Tibial nerve (tissue), 4 donors: ENCODE data around the gene DNAAF3.

Experiments used
- CTCF ChIP-seq, 5 experiments: fragments of 200-600 bp in 3 of 5; fragments of 450-650 bp in 2 of 5; sonication (generic) in 3 of 5; IDR thresholded peaks; one replicate each; pipeline ENCODE4 v1.5.1; 2016 to 2019; ENCODE audit warnings: antibody characterized with exemption in 5 of 5, mild to moderate bottlenecking in 3 of 5, moderate library complexity in 2 of 5
- EP300 ChIP-seq, 2 donors: sonication (generic); formaldehyde crosslinking; IDR thresholded peaks; one replicate each; pipeline ENCODE4 v1.6.1; 2017; ENCODE audit warnings: antibody characterized with exemption in 2 of 2, mild to moderate bottlenecking in 1 of 2
- POLR2A ChIP-seq, 2 donors: fragments of 450-650 bp; IDR thresholded peaks; one replicate each; pipeline ENCODE4 v1.6.1; 2017; ENCODE audit warnings: antibody characterized with exemption in 2 of 2, mild to moderate bottlenecking in 2 of 2, moderate library complexity in 2 of 2

DNA sequence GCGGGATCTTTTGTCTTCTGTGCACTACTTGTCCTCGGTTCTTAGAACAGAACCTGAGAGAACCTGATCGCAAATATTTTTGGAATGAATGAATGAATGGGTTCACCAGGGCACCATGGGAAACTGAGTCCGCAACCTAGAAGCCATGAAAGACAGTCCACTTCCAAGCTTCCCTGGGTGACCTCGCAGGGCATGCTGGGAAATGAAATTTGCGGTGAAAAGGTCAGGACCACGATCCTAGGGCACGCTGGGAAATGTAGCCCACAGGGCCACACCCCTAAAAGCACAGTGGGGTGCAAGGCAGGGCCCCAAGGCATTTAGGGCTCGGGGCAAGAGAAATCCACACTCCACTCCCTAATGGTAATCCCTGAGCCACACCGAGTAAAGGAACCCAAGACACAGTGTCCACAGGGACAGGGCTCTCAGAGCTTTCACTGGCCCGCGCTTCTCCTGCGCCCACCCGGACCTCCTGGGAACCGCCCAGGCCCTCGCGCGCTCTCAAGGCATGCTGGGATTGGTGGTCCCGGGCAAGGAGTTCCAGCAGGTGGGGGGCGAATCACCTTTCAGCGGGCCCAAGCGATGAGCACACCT, 47.9 kb downstream of the DNAAF3 start:
- TF ChIP-seq CTCF (IDR thresholded peaks at IDR 0.05): no peak
- TF ChIP-seq EP300 (IDR thresholded peaks at IDR 0.05): no peak
- no peak for TF ChIP-seq POLR2A (IDR thresholded peaks at IDR 0.05)
